ENCODE data around the gene ZBTB25. TPM values are rescaled to one million over a fixed set of nuclear protein-coding genes. Genes with fewer than 3 reads are reported as not detected.
A peak's percentile ranks its signal among the peaks of the same experiment; 100 is the strongest.

Gene ZBTB25
- total RNA-seq, 1 donor from 2014 or later = 13.1 TPM

DNA sequence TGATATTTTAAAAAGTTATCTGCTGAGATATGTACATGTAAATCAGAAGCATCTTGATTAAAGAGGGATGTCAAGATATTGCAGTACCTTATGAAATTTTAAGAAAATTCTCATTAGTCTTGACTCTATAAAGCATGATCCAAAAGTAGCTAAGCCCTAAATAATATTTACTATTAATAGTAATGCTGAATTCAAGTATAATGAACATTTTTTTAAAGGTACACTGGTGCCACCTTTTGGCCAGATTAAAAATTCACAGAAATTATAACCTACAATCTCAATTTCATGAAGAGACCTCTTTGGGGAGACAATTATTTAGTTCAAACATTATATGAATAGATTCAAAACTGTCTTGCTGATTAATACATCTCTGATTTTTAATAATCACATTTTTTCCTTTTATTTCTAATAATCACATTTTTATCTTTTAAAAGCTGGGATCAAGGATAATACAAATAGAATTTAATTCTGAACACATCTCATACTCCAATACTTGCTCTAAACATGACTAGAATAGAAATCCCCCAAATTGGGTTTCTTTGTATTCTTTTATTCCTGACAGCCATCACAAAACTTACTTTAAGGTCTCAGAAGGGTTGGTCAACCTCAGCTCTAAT lies 24.9 kb downstream of the ZBTB25 start:
- no peaks in the 10 kb centered on the region for H3K36me3 ChIP-seq
- H3K27me3 ChIP-seq = no peaks in the 10 kb centered on the region
- ATAC-seq = no peak
- no peaks in the 10 kb centered on the region for H3K4me1 ChIP-seq
- no peaks in the 10 kb centered on the region for H3K9me3 ChIP-seq
- no peak overlapping the region for H3K27ac ChIP-seq
- H3K4me3 ChIP-seq = no peak overlapping the region
- intact Hi-C loops (cut with DNase I) = no loop called here
- no peak for DNase-seq
- TF ChIP-seq, protein P1, sequence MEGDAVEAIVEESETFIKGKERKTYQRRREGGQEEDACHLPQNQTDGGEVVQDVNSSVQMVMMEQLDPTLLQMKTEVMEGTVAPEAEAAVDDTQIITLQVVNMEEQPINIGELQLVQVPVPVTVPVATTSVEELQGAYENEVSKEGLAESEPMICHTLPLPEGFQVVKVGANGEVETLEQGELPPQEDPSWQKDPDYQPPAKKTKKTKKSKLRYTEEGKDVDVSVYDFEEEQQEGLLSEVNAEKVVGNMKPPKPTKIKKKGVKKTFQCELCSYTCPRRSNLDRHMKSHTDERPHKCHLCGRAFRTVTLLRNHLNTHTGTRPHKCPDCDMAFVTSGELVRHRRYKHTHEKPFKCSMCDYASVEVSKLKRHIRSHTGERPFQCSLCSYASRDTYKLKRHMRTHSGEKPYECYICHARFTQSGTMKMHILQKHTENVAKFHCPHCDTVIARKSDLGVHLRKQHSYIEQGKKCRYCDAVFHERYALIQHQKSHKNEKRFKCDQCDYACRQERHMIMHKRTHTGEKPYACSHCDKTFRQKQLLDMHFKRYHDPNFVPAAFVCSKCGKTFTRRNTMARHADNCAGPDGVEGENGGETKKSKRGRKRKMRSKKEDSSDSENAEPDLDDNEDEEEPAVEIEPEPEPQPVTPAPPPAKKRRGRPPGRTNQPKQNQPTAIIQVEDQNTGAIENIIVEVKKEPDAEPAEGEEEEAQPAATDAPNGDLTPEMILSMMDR (IDR thresholded peaks at IDR 0.05) = peak; percentile 51

DNA sequence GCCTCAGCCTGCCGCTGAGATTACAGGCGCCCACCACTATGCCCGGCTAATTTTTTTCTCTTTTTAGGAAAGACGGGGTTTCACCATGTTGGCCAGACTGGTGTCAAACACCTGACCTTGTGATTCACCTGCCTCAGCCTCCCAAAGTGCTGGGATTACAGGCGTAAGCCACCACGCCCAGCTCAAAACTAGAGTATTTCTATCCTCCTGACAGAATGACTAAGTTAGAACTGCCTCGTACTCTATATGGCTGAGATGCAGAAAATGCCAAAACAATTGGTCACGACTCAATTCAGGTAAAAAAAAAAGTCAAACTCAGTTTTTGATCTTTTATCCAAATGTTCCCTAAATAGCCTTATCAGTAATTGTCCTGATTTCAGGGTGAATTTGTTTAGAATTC lies 27.2 kb downstream of the ZBTB25 start:
- Histone ChIP-seq H3K4me3 (no peak overlapping the region), H3K27me3 (no peaks in the 10 kb centered on the region), H3K9me3 (no peaks in the 10 kb centered on the region), H3K36me3 (no peaks in the 10 kb centered on the region), H3K4me1 (no peaks in the 10 kb centered on the region), H3K27ac (no peak overlapping the region)
- ATAC-seq (no peak), DNase-seq (no peak)
- intact Hi-C loops (cut with DNase I) = no loop called here
- TF ChIP-seq, protein P1 (IDR thresholded peaks at IDR 0.05) = no peak

DNA sequence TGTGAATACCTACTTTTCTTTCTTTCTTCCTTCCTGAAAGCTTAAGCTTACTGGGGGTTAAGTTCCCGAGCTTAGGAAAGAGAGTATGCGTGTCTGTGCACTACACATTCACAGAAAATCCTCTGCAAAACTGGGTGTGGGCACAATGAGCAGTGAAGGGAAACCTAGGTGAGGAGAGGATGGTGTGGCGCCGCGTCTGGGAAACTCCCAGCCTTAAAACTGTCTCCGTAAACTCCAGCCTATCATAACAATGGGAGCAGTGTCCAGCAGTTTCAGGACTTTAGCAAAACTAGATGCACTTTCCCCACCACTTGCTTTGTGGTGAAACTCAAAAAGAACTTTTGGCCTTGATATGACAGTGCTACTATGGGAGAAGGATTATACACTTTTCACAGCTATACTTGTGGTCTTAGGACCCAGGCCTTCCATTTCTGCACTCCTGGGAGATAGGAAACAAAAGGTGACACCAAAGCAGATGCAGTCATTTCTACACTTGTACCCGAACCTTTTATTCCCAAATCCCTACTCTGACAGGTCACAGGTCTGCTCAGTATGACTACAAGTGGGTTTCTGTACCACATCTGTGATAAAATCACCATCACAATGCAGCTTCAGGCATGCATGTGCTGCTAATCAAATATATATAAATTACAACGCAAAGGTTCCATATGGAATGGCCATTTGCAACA lies 27.9 kb downstream of the ZBTB25 start:
- no peaks in the 10 kb centered on the region for H3K36me3 ChIP-seq
- H3K27ac ChIP-seq = no peak overlapping the region
- ATAC-seq = no peak
- intact Hi-C loops (cut with DNase I) = no loop called here
- TF ChIP-seq, protein P1 (IDR thresholded peaks at IDR 0.05) = no peak
- no peaks in the 10 kb centered on the region for H3K4me1 ChIP-seq
- no peaks in the 10 kb centered on the region for H3K9me3 ChIP-seq
- no peaks in the 10 kb centered on the region for H3K27me3 ChIP-seq
- DNase-seq = no peak
- H3K4me3 ChIP-seq = no peak overlapping the region

DNA sequence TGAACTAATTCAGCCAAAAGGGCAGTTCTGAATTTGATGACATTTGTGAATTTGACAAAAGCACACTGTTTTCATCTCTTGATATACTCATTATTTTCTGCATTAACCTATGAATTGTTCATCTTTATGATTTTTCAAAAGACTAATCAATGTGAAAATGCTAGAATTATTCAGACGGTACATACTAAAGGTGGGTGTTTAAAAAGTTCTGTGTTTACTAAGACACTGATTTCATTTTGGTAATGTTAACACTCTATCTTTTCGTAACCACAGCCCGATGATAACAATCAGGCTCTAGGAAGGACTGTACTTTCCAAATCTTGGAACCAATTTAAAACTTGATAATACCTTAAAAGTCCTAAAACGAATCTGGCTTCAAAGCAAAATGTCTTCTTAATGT lies 28.9 kb downstream of the ZBTB25 start:
- Histone ChIP-seq H3K4me3 (no peak overlapping the region), H3K27ac (no peak overlapping the region), H3K4me1 (no peaks in the 10 kb centered on the region), H3K36me3 (no peaks in the 10 kb centered on the region), H3K9me3 (no peaks in the 10 kb centered on the region), H3K27me3 (no peaks in the 10 kb centered on the region)
- TF ChIP-seq, protein P1 (IDR thresholded peaks at IDR 0.05) = no peak
- intact Hi-C loops (cut with DNase I) = no loop called here
- DNase-seq (no peak), ATAC-seq (no peak)

DNA sequence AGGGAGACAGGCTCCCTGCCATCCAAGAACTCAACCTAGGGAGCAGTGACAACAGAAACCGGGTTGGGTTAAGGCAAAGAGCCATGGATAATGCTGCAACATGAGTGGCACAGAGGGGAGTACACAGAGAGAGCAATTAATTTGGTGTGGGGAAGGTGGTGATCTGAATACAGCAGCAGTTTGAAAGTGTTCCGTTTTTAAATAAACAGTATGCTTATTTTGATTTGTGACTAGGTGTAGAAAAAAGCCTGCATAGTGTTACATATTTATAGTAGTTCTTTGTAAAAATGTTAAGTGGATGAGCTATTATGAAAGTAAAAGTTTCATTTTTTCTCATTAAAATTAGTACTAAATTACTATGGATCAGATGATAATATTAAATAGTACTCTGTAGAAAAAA lies 29.6 kb downstream of the ZBTB25 start:
- Histone ChIP-seq H3K4me3 (no peak overlapping the region), H3K27me3 (no peaks in the 10 kb centered on the region), H3K36me3 (no peaks in the 10 kb centered on the region), H3K4me1 (no peaks in the 10 kb centered on the region), H3K9me3 (no peaks in the 10 kb centered on the region), H3K27ac (no peak overlapping the region)
- TF ChIP-seq, protein P1 (IDR thresholded peaks at IDR 0.05) = no peak
- ATAC-seq (no peak), DNase-seq (no peak)
- intact Hi-C loops (cut with DNase I) = no loop called here

Measured in upper lobe of right lung (tissue), 1 donor.